Activated T-helper 2 cell treated with anti-CD3 and anti-CD28 coated beads, Interferon-gamma antibody, Interleukin-2, Interleukin-4, amounts not matched to agents 10 μg/mL and 5 μg/mL and 100 μg/mL, durations not matched to agents 14 hours and 24 hours and 36 hours (primary cell): Measurements from ENCODE around the gene FER. TPM values are rescaled to one million over a fixed set of nuclear protein-coding genes. Genes with fewer than 3 reads are reported as not detected.
"Not testable (repeated sequence)": the region's sequence is repeated elsewhere in the genome, so short reads cannot be mapped to it uniquely, and the experiment has no call there.

ENCODE experiments used
- DNase-seq: peaks from one replicate; pipeline ENCODE4 v3.0.0; 2021; ENCODE audit warnings: low spot score
- H3K27ac Mint-ChIP-seq: one replicate; pipeline ENCODE4 v1.8.0; 2021; ENCODE audit warnings: mixed read lengths
- H3K27me3 Mint-ChIP-seq: one replicate; pipeline ENCODE4 v1.8.0; 2021; ENCODE audit warnings: low read depth, mixed read lengths
- H3K36me3 Mint-ChIP-seq: one replicate; pipeline ENCODE4 v1.8.0; 2021; ENCODE audit warnings: low read depth, mixed read lengths
- H3K4me1 Mint-ChIP-seq: one replicate; pipeline ENCODE4 v1.8.0; 2021; ENCODE audit warnings: low read depth, mixed read lengths
- H3K4me3 Mint-ChIP-seq: one replicate; pipeline ENCODE4 v1.8.0; 2021; ENCODE audit warnings: low read depth, mild to moderate bottlenecking, moderate library complexity, mixed read lengths
- H3K9me3 Mint-ChIP-seq: one replicate; pipeline ENCODE4 v1.8.0; 2021; ENCODE audit warnings: mixed read lengths
- intact Hi-C: fragments of 100-400 bp; cut with micrococcal nuclease; formaldehyde crosslinking; loops from one replicate; pipeline ENCODE4 v1.15.1; 2023
- total RNA-seq: library from RNA; stranded (reverse); gene quantifications from 2 replicates; pipeline ENCODE4 v1.2.3, GENCODE V29; 2022

FER gene
- total RNA-seq, 1 donor from 2014 or later = 7.0 TPM

DNA sequence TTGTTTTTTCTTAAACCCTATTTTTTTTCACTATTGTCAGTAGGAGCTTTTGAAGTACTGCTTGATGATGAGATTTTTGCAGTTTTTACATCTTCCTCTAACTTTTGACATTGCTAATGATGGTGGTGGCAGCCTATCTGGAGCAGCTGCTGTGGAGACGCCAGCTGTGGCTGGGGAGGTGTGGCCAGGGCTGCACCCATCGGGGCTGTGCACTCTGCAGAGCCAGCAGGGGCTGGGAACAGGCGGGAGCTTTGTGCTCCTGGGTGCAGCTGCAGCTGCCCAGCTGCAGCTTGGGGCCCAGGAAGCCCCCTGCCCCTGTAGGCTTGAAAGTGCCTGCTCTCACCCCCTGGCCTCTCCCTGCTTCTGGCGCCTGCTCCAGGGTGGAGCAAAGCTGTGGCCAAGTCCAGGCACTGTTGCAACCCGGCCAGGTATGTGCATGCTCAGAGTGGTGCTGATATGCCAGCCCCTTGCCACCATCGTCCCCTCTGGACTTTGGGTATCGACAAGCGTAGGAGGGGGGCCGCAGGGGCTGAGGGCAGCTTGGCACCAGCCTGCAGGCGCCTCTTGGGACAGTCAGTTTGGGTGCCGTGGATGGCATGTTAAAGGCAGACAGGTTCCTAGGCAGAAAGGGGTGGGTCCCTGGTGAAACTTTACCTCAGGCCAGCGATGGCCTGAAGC is 39.2 kb downstream of the FER start:
- Mint-ChIP-seq H3K9me3 (no peaks in the 10 kb centered on the region), H3K36me3 (no peaks in the 10 kb centered on the region), H3K27me3 (no peaks in the 10 kb centered on the region)

DNA sequence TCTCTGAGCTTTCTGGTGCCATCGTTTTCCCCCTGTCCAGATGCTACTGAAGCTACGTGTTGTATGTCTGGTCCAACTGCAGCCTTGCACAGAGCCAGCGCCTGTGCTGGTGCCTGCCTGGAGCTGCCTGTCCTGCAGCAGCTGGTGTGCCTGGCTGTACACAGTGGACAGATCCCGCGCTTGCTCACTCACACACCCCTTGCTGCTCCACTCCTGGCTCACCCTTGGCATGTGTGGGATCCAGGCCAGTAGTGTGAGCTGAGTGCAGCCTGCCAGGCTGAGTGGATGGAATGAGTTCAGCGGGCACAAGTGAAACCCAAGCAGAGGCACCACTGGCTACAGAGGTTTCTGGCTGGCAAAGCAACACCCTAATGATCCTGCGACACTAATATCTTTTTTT is 40.4 kb downstream of the FER start:
- intact Hi-C loops = no loop called here
- Mint-ChIP-seq H3K4me1 (peaks cover 6% of the 10 kb centered on the region), H3K27me3 (no peaks in the 10 kb centered on the region), H3K27ac (no peak overlapping the region), H3K9me3 (peaks cover 3% of the 10 kb centered on the region), H3K4me3 (no peak overlapping the region), H3K36me3 (no peaks in the 10 kb centered on the region)
- DNase-seq = no peak

More for the DNA sequence above, 39.2 kb downstream of the FER start:
- H3K27ac Mint-ChIP-seq = no peak overlapping the region
- no peak overlapping the region for H3K4me3 Mint-ChIP-seq
- DNase-seq = no peak
- H3K4me1 Mint-ChIP-seq = peaks cover 3% of the 10 kb centered on the region
- intact Hi-C loops = no loop called here

DNA sequence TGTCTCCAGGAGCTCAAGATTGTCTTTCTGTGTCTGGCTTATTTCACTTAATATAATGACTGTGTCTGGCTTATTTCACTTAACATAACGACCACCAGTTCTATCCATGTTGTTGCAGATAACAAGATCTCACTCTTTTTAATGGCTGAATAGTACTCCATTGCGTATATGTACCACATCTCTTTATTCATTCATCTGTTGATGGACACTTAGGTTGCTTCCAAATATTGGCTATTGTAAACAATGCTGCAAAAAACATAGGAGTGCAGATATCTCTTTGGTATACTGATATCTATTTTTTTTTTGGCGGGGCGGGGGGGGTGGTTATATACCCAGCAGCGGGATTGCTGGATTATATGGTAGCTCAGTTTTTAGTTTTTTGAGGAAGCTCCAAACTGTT is 45.5 kb downstream of the FER start:
- no peaks in the 10 kb centered on the region for H3K36me3 Mint-ChIP-seq
- no peaks in the 10 kb centered on the region for H3K27me3 Mint-ChIP-seq
- no peak overlapping the region for H3K4me3 Mint-ChIP-seq
- H3K4me1 Mint-ChIP-seq = peaks cover 3% of the 10 kb centered on the region
- H3K27ac Mint-ChIP-seq = no peak overlapping the region
- DNase-seq = no peak
- H3K9me3 Mint-ChIP-seq = peaks cover 9% of the 10 kb centered on the region
- intact Hi-C loops = no loop called here

DNA sequence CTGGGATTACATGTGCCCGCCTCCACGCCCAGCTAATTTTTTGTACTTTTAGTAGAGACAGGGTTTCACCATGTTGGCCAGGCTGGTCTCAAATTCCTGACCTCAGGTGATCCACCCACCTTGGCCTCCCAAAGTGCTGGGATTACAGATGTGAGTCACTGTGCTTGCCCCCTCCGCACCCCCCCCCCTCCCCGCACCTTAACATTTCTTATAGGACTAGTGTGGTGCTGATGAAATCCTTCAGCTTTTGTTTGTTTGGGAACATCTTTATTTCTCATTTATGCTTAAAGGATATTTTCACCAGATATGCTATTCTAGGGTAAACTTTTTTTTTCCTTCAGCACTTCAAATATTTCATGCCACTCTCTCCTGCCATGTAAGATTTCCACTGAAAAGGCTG is 46.7 kb downstream of the FER start:
- H3K4me1 Mint-ChIP-seq, intact Hi-C loops, H3K36me3 Mint-ChIP-seq: not testable (repeated sequence)

GRCh38 chr5:108797396-108797795 is 49.7 kb downstream of the FER start:
- intact Hi-C loops = no loop called here
- no peak for DNase-seq
- peaks cover 9% of the 10 kb centered on the region for H3K9me3 Mint-ChIP-seq
- H3K4me1 Mint-ChIP-seq = peaks cover 2% of the 10 kb centered on the region
- H3K36me3 Mint-ChIP-seq = peaks cover under 1% of the 10 kb centered on the region
- H3K27me3 Mint-ChIP-seq = no peaks in the 10 kb centered on the region
- no peak overlapping the region for H3K4me3 Mint-ChIP-seq
- H3K27ac Mint-ChIP-seq = no peak overlapping the region

More for the DNA sequence above, 46.7 kb downstream of the FER start:
- H3K4me3 Mint-ChIP-seq, H3K9me3 Mint-ChIP-seq, H3K27ac Mint-ChIP-seq, DNase-seq, H3K27me3 Mint-ChIP-seq: not testable (repeated sequence)

GRCh38 chr5:108797986-108798385 is 50.3 kb downstream of the FER start:
- H3K36me3 Mint-ChIP-seq = peaks cover 5% of the 10 kb centered on the region
- no peak overlapping the region for H3K4me3 Mint-ChIP-seq
- H3K27ac Mint-ChIP-seq = no peak overlapping the region
- no peak for DNase-seq
- H3K27me3 Mint-ChIP-seq = no peaks in the 10 kb centered on the region
- intact Hi-C loops = no loop called here
- peaks cover 2% of the 10 kb centered on the region for H3K4me1 Mint-ChIP-seq
- peaks cover 10% of the 10 kb centered on the region for H3K9me3 Mint-ChIP-seq

DNA sequence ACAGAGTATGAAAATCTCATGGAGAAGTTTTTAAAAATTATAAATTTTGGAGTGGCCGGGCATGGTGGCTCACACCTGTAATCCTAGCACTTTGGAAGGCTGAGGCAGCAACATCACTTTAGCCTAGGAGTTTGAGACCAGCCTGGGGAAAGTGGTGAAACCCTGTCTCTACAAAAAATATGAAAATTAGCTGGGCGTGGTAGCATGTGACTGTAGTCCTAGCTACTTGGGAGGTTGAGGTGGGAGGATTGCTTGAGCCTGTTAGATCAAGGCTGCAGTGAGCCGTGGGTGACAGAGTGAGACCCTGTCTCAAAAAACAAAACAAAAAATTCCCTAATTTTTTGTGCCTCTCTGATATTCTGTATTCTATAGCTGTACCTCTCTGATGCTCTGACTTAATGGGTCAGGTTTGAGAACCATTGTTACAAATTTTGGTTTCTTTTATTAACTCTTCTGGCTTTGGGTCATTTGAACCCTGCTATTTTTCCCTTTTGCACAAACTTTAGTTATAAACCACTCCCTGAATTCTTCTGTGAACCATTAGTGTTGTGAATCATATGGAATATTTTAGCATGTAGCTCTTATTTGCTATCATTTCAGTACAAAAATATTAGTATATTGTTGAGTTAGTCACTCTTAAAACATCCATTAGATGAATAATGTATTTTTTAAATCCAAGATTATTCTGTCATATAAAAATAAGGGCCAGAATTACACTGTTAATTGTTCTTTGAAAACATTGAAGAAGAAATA is 51.0 kb downstream of the FER start:
- Mint-ChIP-seq H3K4me3 (no peak overlapping the region), H3K36me3 (peaks cover 8% of the 10 kb centered on the region), H3K4me1 (peaks cover 2% of the 10 kb centered on the region), H3K9me3 (peaks cover 10% of the 10 kb centered on the region), H3K27me3 (no peaks in the 10 kb centered on the region), H3K27ac (no peak overlapping the region)
- intact Hi-C loops = no loop called here
- DNase-seq = no peak

GRCh38 chr5:108801301-108801700 is 53.6 kb downstream of the FER start:
- intact Hi-C loops = no loop called here
- Mint-ChIP-seq H3K4me3 (no peak overlapping the region), H3K9me3 (peaks cover 26% of the 10 kb centered on the region)

GRCh38 chr5:108801776-108802175 is 54.1 kb downstream of the FER start:
- no peak for DNase-seq
- intact Hi-C loops = no loop called here
- peaks cover 2% of the 10 kb centered on the region for H3K4me1 Mint-ChIP-seq
- H3K27me3 Mint-ChIP-seq = no peaks in the 10 kb centered on the region
- peaks cover 29% of the 10 kb centered on the region for H3K9me3 Mint-ChIP-seq
- no peak overlapping the region for H3K27ac Mint-ChIP-seq
- no peak overlapping the region for H3K4me3 Mint-ChIP-seq
- peaks cover 8% of the 10 kb centered on the region for H3K36me3 Mint-ChIP-seq

More at GRCh38 chr5:108801301-108801700, 53.6 kb downstream of the FER start:
- no peak for DNase-seq
- H3K4me1 Mint-ChIP-seq = peaks cover 2% of the 10 kb centered on the region
- H3K27ac Mint-ChIP-seq = no peak overlapping the region
- no peaks in the 10 kb centered on the region for H3K27me3 Mint-ChIP-seq
- peaks cover 8% of the 10 kb centered on the region for H3K36me3 Mint-ChIP-seq

GRCh38 chr5:108810717-108811116 is 63.0 kb downstream of the FER start:
- DNase-seq = no peak
- no peaks in the 10 kb centered on the region for H3K27me3 Mint-ChIP-seq
- H3K36me3 Mint-ChIP-seq = no peaks in the 10 kb centered on the region
- no peaks in the 10 kb centered on the region for H3K4me1 Mint-ChIP-seq
- peaks cover 4% of the 10 kb centered on the region for H3K9me3 Mint-ChIP-seq
- intact Hi-C loops = no loop called here
- H3K27ac Mint-ChIP-seq = no peak overlapping the region
- no peak overlapping the region for H3K4me3 Mint-ChIP-seq

- Mint-ChIP-seq H3K27me3 (no peaks in the 10 kb centered on the region), H3K4me1 (peaks cover 2% of the 10 kb centered on the region), H3K27ac (no peak overlapping the region), H3K4me3 (no peak overlapping the region), H3K36me3 (no peaks in the 10 kb centered on the region), H3K9me3 (no peaks in the 10 kb centered on the region)
- intact Hi-C loops = no loop called here
- DNase-seq = no peak
Observed at GRCh38 chr5:108813673-108814072, 66.0 kb downstream of the FER start.

DNA sequence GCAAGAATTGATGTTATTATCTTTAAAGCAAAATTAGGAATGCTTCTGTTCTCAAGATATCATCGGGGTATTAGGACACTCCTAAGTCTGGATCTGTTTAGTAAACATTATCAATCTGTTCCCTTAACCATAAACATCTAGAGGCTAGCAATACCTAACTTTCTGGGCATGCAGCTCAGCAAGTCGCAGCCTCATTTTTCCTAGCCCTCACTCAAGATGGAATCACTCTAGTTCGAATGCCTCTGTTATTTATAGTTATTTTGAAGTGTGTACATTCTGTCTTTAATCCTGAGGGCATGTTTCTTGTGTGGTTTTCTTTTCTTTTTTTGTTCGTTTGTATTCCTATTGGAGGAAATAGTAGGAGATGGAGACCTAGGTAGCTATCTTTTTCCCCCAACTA is 66.9 kb downstream of the FER start:
- peaks cover 5% of the 10 kb centered on the region for H3K4me1 Mint-ChIP-seq
- H3K27me3 Mint-ChIP-seq = no peaks in the 10 kb centered on the region
- DNase-seq = no peak
- intact Hi-C loops = no loop called here
- H3K9me3 Mint-ChIP-seq = no peaks in the 10 kb centered on the region
- H3K27ac Mint-ChIP-seq = no peak overlapping the region
- no peak overlapping the region for H3K4me3 Mint-ChIP-seq
- H3K36me3 Mint-ChIP-seq = no peaks in the 10 kb centered on the region

DNA sequence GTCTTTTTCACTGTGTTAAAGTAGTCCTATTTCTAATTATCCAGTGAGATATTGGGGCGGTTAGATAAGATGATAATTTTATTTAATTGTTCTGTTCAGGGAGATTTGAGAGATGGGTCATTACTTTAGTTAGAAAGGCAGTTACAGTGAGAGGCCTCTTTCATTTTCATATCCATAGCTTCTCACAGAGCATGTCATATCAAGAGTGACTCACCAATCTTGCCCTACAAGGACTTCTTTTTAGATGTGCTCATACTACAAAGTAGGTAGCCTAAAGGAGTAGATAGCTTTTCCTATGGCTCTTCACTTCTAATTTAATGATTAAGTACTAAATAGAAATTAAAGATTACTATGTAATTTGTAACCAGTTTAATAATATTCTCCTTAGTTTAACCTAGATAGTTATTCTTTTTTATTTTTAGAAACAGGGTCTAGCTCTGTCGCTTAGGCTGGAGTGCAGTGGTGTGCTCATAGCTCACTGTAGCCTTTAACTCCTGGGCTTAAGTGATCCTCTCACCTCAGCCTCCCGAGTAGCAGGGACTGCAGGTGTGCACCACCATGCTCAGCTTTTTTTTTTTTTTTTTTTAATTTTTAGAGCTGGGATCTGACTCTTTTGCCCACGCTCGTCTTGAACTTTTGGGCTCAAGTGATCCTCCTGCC is 71.0 kb downstream of the FER start:
- Mint-ChIP-seq H3K27me3 (no peaks in the 10 kb centered on the region), H3K36me3 (no peaks in the 10 kb centered on the region), H3K9me3 (peaks cover 7% of the 10 kb centered on the region), H3K4me1 (peaks cover 8% of the 10 kb centered on the region), H3K27ac (no peak overlapping the region), H3K4me3 (no peak overlapping the region)
- intact Hi-C loops = loop anchor here (2.0 kb wide), 1 partner anchor 70 kb away; no protein-coding TSS in a partner anchor
- no peak for DNase-seq
